Neutrophil (primary cell): Measurements from ENCODE around the gene ANKS1B.
"Not testable (repeated sequence)": the region's sequence is repeated elsewhere in the genome, so short reads cannot be mapped to it uniquely, and the experiment has no call there.

Source experiments
- H3K27ac ChIP-seq: fragments of 200-600 bp; sonication (generic); 2 replicates; pipeline ENCODE4 v1.5.1; 2016; ENCODE audit warnings: mild to moderate bottlenecking, moderate library complexity
- H3K27me3 ChIP-seq: fragments of 200-600 bp; sonication (generic); 2 replicates; pipeline ENCODE4 v1.6.0; 2016; ENCODE audit warnings: mild to moderate bottlenecking
- H3K36me3 ChIP-seq: fragments of 200-600 bp; sonication (generic); 2 replicates; pipeline ENCODE4 v1.5.1; 2017
- H3K4me1 ChIP-seq, 2 experiments: fragments of 200-600 bp in 1 of 2; sonication (generic) in 1 of 2; 1 replicate in 1 of 2; 2 replicates in 1 of 2; pipeline versions ENCODE4 v1.5.1 to v1.6.1; 2013 to 2016; ENCODE audit warnings: low read depth in 1 of 2, low read length in 1 of 2, mild to moderate bottlenecking in 1 of 2, moderate library complexity in 1 of 2; ENCODE audit not compliant: control insufficient read depth in 1 of 2, insufficient read depth in 1 of 2
- H3K4me3 ChIP-seq, 2 experiments: fragments of 200-600 bp in 1 of 2; sonication (generic) in 1 of 2; 1 replicate in 1 of 2; 2 replicates in 1 of 2; pipeline ENCODE4 v1.5.1; 2013 to 2016; ENCODE audit warnings: low read depth in 1 of 2, low read length in 1 of 2, mild to moderate bottlenecking in 1 of 2, moderate library complexity in 1 of 2
- H3K9me3 ChIP-seq: fragments of 200-600 bp; sonication (generic); 2 replicates; pipeline ENCODE4 v1.5.1; 2016
- TF ChIP-seq, protein P1 (sequence below): fragments of 200-600 bp; sonication (generic); IDR thresholded peaks from 2 replicates; pipeline ENCODE4 v1.5.1; 2016; ENCODE audit warnings: antibody characterized with exemption

The ANKS1B gene

DNA sequence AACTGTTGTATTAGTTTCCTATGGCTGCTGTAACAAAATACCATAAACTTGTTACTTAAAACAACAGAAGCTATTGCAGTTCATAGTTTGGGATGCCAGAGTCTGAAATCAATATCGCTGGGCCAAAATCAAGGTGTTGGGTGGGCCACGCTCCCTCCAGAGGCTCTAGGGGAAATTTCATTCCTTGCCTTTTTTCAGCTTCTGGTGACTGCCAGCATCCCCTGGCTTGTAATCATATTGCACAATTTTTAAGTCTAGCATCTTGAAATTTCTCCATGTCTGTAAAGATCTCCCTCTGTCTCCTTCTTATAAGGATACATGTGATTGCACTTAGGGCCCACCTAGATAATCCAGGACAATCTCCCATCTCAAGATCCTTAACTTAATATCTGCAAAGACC, 386.0 kb downstream of the ANKS1B start:
- no peaks in the 10 kb centered on the region for H3K9me3 ChIP-seq
- no peaks in the 10 kb centered on the region for H3K27me3 ChIP-seq
- no peaks in the 10 kb centered on the region for H3K36me3 ChIP-seq
- no peak overlapping the region for H3K27ac ChIP-seq
- H3K4me3 ChIP-seq = no peak overlapping the region
- H3K4me1 ChIP-seq = no peaks in the 10 kb centered on the region
- TF ChIP-seq, protein P1, sequence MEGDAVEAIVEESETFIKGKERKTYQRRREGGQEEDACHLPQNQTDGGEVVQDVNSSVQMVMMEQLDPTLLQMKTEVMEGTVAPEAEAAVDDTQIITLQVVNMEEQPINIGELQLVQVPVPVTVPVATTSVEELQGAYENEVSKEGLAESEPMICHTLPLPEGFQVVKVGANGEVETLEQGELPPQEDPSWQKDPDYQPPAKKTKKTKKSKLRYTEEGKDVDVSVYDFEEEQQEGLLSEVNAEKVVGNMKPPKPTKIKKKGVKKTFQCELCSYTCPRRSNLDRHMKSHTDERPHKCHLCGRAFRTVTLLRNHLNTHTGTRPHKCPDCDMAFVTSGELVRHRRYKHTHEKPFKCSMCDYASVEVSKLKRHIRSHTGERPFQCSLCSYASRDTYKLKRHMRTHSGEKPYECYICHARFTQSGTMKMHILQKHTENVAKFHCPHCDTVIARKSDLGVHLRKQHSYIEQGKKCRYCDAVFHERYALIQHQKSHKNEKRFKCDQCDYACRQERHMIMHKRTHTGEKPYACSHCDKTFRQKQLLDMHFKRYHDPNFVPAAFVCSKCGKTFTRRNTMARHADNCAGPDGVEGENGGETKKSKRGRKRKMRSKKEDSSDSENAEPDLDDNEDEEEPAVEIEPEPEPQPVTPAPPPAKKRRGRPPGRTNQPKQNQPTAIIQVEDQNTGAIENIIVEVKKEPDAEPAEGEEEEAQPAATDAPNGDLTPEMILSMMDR = no peak

DNA sequence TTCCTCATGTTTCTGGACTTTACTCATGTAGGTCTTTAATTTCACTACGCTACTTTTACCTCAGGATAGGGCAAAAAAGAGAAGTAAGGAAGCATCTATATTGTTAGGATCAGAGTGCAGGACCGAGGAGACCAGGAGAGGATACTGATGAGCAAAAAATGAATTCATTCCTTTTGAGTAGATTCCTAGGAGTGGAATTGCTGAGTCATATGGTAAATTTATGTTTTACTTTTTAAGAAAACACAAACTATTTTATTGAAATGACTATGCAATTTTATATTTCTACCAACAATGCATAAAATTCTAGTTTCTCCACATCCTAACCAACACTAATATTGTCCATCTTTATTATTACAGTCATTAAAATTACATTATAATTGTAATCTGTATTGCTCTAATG, 388.0 kb downstream of the ANKS1B start:
- no peak overlapping the region for H3K27ac ChIP-seq
- no peaks in the 10 kb centered on the region for H3K27me3 ChIP-seq
- H3K36me3 ChIP-seq = no peaks in the 10 kb centered on the region
- no peaks in the 10 kb centered on the region for H3K4me1 ChIP-seq
- TF ChIP-seq, protein P1 = no peak
- no peak overlapping the region for H3K4me3 ChIP-seq
- H3K9me3 ChIP-seq = no peaks in the 10 kb centered on the region

DNA sequence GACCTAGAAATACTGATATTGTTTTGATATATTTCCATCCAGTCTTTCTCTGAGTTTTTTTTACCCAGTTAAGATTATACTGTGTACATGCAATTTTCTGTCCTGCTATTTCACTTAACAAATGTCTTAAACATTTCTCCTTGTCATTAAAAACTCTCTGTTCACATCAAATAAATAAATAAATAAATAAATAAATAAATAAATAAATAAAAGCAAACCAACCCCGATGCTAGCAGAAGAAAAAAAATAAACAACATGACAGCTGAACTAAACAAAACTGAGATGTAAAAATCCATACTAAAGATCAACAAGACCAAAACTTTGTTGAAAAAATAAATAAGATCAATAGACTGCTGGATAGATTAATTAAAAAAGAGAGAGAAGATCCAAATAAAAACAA, 407.6 kb downstream of the ANKS1B start:
- H3K9me3 ChIP-seq, H3K27ac ChIP-seq, H3K27me3 ChIP-seq, H3K36me3 ChIP-seq, H3K4me1 ChIP-seq, H3K4me3 ChIP-seq: not testable (repeated sequence)

DNA sequence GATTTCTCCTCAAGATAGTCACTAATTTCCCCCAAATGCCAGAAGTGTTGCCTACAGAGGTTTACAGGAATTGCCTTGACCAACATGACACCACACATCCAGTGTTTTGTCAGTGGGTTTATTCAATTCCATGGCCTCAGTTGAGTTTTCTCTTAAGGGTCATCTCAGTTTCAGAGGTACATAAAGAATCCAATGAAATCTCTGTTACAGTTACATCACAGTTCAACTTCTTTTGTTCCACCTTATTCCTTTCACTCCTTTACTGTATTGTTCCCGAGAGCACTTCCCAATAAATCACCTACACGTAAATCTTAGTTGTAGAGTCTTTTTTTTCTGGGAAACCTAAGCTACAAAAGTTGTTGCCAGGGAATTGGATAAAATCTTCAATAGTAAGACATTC, 410.8 kb downstream of the ANKS1B start:
- no peak overlapping the region for H3K27ac ChIP-seq
- no peaks in the 10 kb centered on the region for H3K4me1 ChIP-seq
- no peaks in the 10 kb centered on the region for H3K27me3 ChIP-seq
- H3K4me3 ChIP-seq = no peak overlapping the region
- H3K9me3 ChIP-seq = no peaks in the 10 kb centered on the region
- H3K36me3 ChIP-seq = no peaks in the 10 kb centered on the region
- TF ChIP-seq, protein P1 = no peak

DNA sequence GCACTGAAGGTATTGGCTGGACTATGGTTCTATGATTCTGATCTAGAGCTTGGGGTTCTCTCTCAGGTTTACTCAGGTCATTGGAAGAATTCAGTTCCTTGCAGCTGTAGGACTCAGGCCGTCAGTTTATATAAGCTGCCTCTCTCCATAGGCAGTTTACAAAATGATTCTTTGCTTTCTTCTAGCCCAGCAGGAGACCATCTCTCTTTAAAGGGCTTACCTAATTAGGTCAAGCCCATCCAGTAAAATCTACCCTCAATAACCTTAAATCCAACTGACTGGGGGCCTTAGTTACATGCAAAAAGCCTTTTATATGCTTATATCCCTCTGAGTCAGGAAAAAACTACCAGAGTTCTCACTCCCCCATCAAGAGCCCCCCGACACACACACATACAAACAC, 417.7 kb downstream of the ANKS1B start:
- Histone ChIP-seq H3K27ac (no peak overlapping the region), H3K4me1 (no peaks in the 10 kb centered on the region), H3K4me3 (no peak overlapping the region), H3K9me3 (no peaks in the 10 kb centered on the region), H3K36me3 (no peaks in the 10 kb centered on the region), H3K27me3 (no peaks in the 10 kb centered on the region)
- TF ChIP-seq, protein P1 = no peak

DNA sequence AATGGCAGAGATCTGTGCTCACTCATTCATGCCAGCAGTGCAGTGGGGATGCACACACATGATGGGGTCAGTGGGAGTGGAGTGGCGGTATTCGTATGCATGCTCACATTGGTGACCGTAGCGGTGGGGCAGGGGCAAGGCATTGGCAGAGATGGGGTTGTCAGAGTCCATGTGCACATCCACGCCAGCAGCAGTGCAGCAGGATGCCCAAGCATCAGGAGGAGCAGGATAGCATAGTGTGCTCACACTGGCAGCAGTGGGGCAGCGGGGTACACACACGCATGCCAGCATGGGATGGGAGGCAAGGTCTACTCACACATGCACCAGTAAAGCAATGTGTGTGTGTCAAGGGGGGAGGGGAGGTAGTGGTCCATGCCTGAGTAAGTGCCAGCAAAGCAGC, 426.6 kb downstream of the ANKS1B start:
- TF ChIP-seq, protein P1 = no peak
- Histone ChIP-seq H3K4me1 (no peaks in the 10 kb centered on the region), H3K27ac (no peak overlapping the region), H3K9me3 (no peaks in the 10 kb centered on the region), H3K27me3 (no peaks in the 10 kb centered on the region), H3K36me3 (no peaks in the 10 kb centered on the region), H3K4me3 (no peak overlapping the region)
